Measurements from ENCODE around the gene DENND2D. TPM values are rescaled to one million over a fixed set of nuclear protein-coding genes. Genes with fewer than 3 reads are reported as not detected.

The DENND2D gene
- total and polyA plus RNA-seq, 2 donors (not counting 1 experiment from before 2014, with no cell fraction given): 48.0 to 111 TPM

DNA sequence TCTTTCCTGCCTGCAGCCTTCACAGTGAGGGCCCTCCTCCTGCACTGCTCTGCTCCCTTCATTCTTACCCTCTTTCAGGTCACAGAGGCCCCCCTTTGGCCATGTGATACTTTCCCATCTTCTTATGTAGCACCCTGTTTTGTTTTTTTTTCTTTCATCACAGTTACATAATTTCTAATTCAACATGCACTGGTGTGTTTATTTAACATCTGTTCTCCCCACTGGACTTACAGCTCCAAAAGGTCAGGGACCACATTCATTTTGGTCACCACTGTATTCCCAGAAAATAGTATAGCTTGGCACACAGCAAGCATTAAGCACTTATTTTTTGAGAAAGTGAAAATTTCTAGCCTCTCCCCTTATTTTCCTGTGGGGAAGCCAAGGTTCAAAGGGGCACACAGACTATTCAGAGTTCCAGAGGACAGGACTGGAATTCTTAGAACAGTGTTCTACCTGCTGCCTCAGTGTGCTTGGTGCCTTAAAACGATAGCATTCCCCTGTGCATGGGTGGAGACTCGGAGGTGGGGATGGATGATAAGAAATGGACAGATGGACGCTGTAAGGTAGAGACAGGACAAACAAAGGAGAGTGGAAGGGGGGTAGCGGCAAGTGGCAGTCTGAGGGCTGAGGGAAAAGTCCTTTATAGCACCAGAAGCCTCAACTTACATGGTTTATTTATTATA lies 5.3 kb downstream of the DENND2D start:
- H3K27ac Mint-ChIP-seq: peak overlapping the region; percentile 89
- peaks cover 94% of the 10 kb centered on the region for H3K4me1 Mint-ChIP-seq
- Histone ChIP-seq H3K9ac (ENCODE audit: low read length) (no peak overlapping the region), H2AFZ (ENCODE audit: insufficient read depth, low read depth, low read length, poor library complexity, severe bottlenecking) (no peak overlapping the region), H3K36me3 (replicated peaks in 1 of 2; ENCODE audit: control extremely low read depth in 1 of 2, control insufficient read depth in 1 of 2, extremely low read depth in 1 of 2, insufficient read depth in 2 of 2, low read length in 1 of 2) (peaks cover 6 to 94% of the 10 kb centered on the region in 2 experiments), H4K20me1 (ENCODE audit: control insufficient read depth, insufficient read depth, low read length, poor library complexity, severe bottlenecking) (no peaks in the 10 kb centered on the region), H3K4me3 (ENCODE audit: control extremely low read depth in 1 of 5, extremely low read depth in 1 of 5, insufficient read depth in 1 of 5, low read depth in 2 of 5, low read length in 4 of 5) (no peak overlapping the region), H3K9me3 (ENCODE audit: control extremely low read depth in 1 of 3, control insufficient read depth in 2 of 3, insufficient read depth in 1 of 3, low read length in 2 of 3) (no peaks in the 10 kb centered on the region), H3K4me2 (replicated peaks; ENCODE audit: low read depth, low read length, poor library complexity, severe bottlenecking) (no peak overlapping the region), H3K79me2 (ENCODE audit: control insufficient read depth, insufficient read depth, low read length) (peaks cover 14% of the 10 kb centered on the region), H3K27me3 (replicated peaks in 1 of 4; ENCODE audit: control extremely low read depth in 1 of 4, control insufficient read depth in 3 of 4, insufficient read depth in 4 of 4, low read length in 3 of 4) (no peaks in the 10 kb centered on the region), H3K27ac (ENCODE audit: low read length in 2 of 2) (peak overlapping the region in 1 of 2 donors; percentile 15), H3K4me1 (ENCODE audit: control insufficient read depth in 2 of 2, insufficient read depth in 2 of 2, low read length in 2 of 2) (peaks cover 41 to 96% of the 10 kb centered on the region in 2 donors)
- ATAC-seq (ENCODE audit: low read depth) (no peak), DNase-seq (no peak)
- H3K4me3 Mint-ChIP-seq: no peak overlapping the region
- TF ChIP-seq EZH2 (IDR thresholded peaks at IDR 0.05; ENCODE audit: borderline replicate concordance, insufficient read depth, low read depth, low read length, poor library complexity, severe bottlenecking): no peak
- TF ChIP-seq, protein P1, sequence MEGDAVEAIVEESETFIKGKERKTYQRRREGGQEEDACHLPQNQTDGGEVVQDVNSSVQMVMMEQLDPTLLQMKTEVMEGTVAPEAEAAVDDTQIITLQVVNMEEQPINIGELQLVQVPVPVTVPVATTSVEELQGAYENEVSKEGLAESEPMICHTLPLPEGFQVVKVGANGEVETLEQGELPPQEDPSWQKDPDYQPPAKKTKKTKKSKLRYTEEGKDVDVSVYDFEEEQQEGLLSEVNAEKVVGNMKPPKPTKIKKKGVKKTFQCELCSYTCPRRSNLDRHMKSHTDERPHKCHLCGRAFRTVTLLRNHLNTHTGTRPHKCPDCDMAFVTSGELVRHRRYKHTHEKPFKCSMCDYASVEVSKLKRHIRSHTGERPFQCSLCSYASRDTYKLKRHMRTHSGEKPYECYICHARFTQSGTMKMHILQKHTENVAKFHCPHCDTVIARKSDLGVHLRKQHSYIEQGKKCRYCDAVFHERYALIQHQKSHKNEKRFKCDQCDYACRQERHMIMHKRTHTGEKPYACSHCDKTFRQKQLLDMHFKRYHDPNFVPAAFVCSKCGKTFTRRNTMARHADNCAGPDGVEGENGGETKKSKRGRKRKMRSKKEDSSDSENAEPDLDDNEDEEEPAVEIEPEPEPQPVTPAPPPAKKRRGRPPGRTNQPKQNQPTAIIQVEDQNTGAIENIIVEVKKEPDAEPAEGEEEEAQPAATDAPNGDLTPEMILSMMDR (IDR thresholded peaks at IDR 0.05): no peak
- POLR2A ChIA-PET: interaction anchor here (0.7 kb wide), 1 partner anchor 121 kb away, joined by 3 read pairs; no protein-coding TSS in a partner anchor
- 100% methylated on average over 2 of the region's 4 CpGs for WGBS (ENCODE audit: insufficient coverage)
- intact Hi-C loops (cut with micrococcal nuclease): loop anchor here (5.0 kb wide), 1 partner anchor 37 kb away; no protein-coding TSS in a partner anchor
- no peaks in the 10 kb centered on the region for H3K27me3 Mint-ChIP-seq
- H3K9me3 Mint-ChIP-seq (ENCODE audit: insufficient read depth): no peaks in the 10 kb centered on the region
- CTCF ChIA-PET: interaction anchor here (1.0 to 3.0 kb wide), 3 partner anchors 27 to 164 kb away, joined by 3 to 21 read pairs (median 6); no protein-coding TSS in a partner anchor

Measured in B cell (primary cell).